Right ventricle myocardium superior (tissue), 1 donor: ENCODE data around the gene NDST1. TPM values are rescaled to one million over a fixed set of nuclear protein-coding genes. Genes with fewer than 3 reads are reported as not detected.

ENCODE experiments used
- ATAC-seq: fragments of 200-7000 bp; cut with Tn5 transposase; one replicate; pipeline ENCODE4 v1.9.1; 2020; ENCODE audit warnings: mild to moderate bottlenecking; ENCODE audit not compliant: poor library complexity
- DNase-seq: peaks from one replicate; pipeline ENCODE4 v3.0.0-alpha.2; 2020
- intact Hi-C: fragments of 100-400 bp; cut with DNase I; formaldehyde crosslinking; loops from one replicate; pipeline ENCODE4 v1.11.2; 2022
- total RNA-seq: library from RNA; stranded (reverse); fragmentation: NEBNext Ultra II Directional; extraction: Animal tissue kit (Norgen Biotek cat#: 25700); gene quantifications from one replicate; pipeline ENCODE4 v1.2.1, GENCODE V29; 2021
- donor health status: DM: no; HTN: yes; CAD: no; lungs with severe emphysema.

Gene NDST1
- total RNA-seq, 1 donor from 2014 or later, result 50.8 TPM

- intact Hi-C loops, result loop anchor here (5.0 kb wide), 1 partner anchor 67 kb away; no protein-coding TSS in a partner anchor
- DNase-seq (peak; percentile 82), ATAC-seq (peak; percentile 85)
Observed at GRCh38 chr5:150589862-150590601, 82.1 kb downstream of the NDST1 start.

GRCh38 chr5:150590979-150591695 lies 83.2 kb downstream of the NDST1 start:
- ATAC-seq, result peak; percentile 52
- peak; percentile 75 for DNase-seq
- intact Hi-C loops, result no loop called here

- ATAC-seq (no peak), DNase-seq (peak; percentile 53)
- intact Hi-C loops, result no loop called here
Observed at GRCh38 chr5:150593593-150593992, 85.7 kb downstream of the NDST1 start.

GRCh38 chr5:150593996-150594395 lies 86.1 kb downstream of the NDST1 start:
- intact Hi-C loops, result no loop called here

GRCh38 chr5:150595466-150596031 lies 87.6 kb downstream of the NDST1 start:
- DNase-seq (no peak), ATAC-seq (no peak)
- intact Hi-C loops, result no loop called here

More at GRCh38 chr5:150593996-150594395, 86.1 kb downstream of the NDST1 start:
- DNase-seq (peak; percentile 42), ATAC-seq (no peak)

- intact Hi-C loops, result no loop called here
- DNase-seq (no peak), ATAC-seq (no peak)
Observed at GRCh38 chr5:150596313-150596712, 88.4 kb downstream of the NDST1 start.

GRCh38 chr5:150596826-150597225 lies 88.9 kb downstream of the NDST1 start:
- intact Hi-C loops, result no loop called here
- ATAC-seq, result no peak
- no peak for DNase-seq

GRCh38 chr5:150598006-150598405 lies 90.1 kb downstream of the NDST1 start:
- DNase-seq (peak; percentile 39), ATAC-seq (no peak)
- intact Hi-C loops, result no loop called here

GRCh38 chr5:150598821-150599273 lies 90.9 kb downstream of the NDST1 start:
- intact Hi-C loops, result no loop called here
- no peak for ATAC-seq
- DNase-seq, result peak; percentile 37

GRCh38 chr5:150599281-150599680 lies 91.3 kb downstream of the NDST1 start:
- ATAC-seq (no peak), DNase-seq (peak; percentile 17)
- intact Hi-C loops, result no loop called here

- DNase-seq (peak; percentile 90), ATAC-seq (peak; percentile 58)
- intact Hi-C loops, result no loop called here
Observed at GRCh38 chr5:150599917-150600511, 92.1 kb downstream of the NDST1 start.

- DNase-seq (no peak), ATAC-seq (peak; percentile 5)
- intact Hi-C loops, result no loop called here
Observed at GRCh38 chr5:150600616-150601490, 92.9 kb downstream of the NDST1 start.

GRCh38 chr5:150601491-150602345 lies 93.8 kb downstream of the NDST1 start:
- ATAC-seq (no peak), DNase-seq (no peak)
- intact Hi-C loops, result no loop called here

GRCh38 chr5:150603052-150603451 lies 95.1 kb downstream of the NDST1 start:
- intact Hi-C loops, result no loop called here
- ATAC-seq, result peak; percentile 58
- DNase-seq, result peak; percentile 68

- DNase-seq, result no peak
- intact Hi-C loops, result no loop called here
- no peak for ATAC-seq
Observed at GRCh38 chr5:150603491-150603890, 95.6 kb downstream of the NDST1 start.

- intact Hi-C loops, result no loop called here
- DNase-seq (peak; percentile 40), ATAC-seq (peak; percentile 48)
Observed at GRCh38 chr5:150604010-150604409, 96.1 kb downstream of the NDST1 start.

- intact Hi-C loops, result no loop called here
- peak; percentile 16 for DNase-seq
- ATAC-seq, result no peak
Observed at GRCh38 chr5:150604894-150605440, 97.0 kb downstream of the NDST1 start.
